ENCODE data around the gene PIP5K1A.
A peak's percentile ranks its signal among the peaks of the same experiment; 100 is the strongest.
"Not testable (repeated sequence)": the region's sequence is repeated elsewhere in the genome, so short reads cannot be mapped to it uniquely, and the experiment has no call there.

PIP5K1A gene

DNA sequence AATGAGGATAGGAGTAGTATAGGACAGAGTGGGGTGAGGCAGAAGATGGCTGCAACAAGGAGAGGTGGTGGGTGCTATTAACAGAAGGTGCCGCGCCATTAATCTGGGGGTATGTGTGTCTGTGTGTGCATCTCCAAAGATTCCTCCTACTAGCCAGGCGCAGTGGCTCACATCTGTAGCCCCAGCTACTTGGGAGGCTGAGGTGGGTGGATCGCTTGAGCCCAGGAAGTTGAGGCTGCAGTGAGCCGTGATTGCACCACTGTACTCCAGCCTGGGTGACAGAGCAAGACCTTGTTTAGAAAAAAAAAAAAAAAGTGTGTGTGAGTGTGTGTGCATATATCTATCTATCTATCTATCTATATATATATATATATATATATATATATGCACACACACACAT is 77.0 kb downstream of the PIP5K1A start:
- 90 to 93% methylated on average over 4 to 5 of the region's 5 CpGs for WGBS, 2 experiments

DNA sequence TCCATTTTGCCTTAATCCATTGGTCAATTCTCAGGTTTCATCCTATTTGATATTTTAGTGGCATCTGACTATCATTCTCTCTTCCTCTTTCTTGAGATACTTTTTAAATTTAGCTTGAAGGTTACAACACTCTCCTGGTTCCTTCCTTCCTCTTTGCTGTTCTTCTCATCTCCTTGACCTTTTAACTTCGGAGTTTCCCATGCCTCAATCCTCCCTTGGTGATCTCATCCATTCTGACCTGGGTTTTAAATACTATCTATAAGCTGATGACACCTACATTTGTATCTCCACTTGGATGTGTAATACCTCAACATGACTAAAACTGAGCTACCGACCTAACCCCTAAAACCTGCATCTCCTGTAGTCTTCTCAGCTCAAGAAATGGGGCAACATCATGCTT is 78.9 kb downstream of the PIP5K1A start:
- Histone ChIP-seq H3K27ac (ENCODE audit: insufficient read depth, low read depth, low read length, poor library complexity, severe bottlenecking) (no peak overlapping the region), H3K4me1 (ENCODE audit: control insufficient read depth, insufficient read depth, low read length) (no peaks in the 10 kb centered on the region), H3K27me3 (ENCODE audit: control insufficient read depth, insufficient read depth, low read length, poor library complexity, severe bottlenecking) (no peaks in the 10 kb centered on the region), H3K4me3 (ENCODE audit: insufficient read depth, low read depth, low read length) (no peak overlapping the region), H3K36me3 (ENCODE audit: control insufficient read depth, insufficient read depth, low read length) (no peaks in the 10 kb centered on the region), H3K9me3 (ENCODE audit: control insufficient read depth, low read length) (no peaks in the 10 kb centered on the region)
- 88 to 91% methylated on average over 2 of the region's 2 CpGs for WGBS, 2 experiments

More for the DNA sequence above, 77.0 kb downstream of the PIP5K1A start:
- H3K4me3 ChIP-seq (ENCODE audit: insufficient read depth, low read depth, low read length); H3K4me1 ChIP-seq (ENCODE audit: control insufficient read depth, insufficient read depth, low read length); H3K9me3 ChIP-seq (ENCODE audit: control insufficient read depth, low read length); H3K27me3 ChIP-seq (ENCODE audit: control insufficient read depth, insufficient read depth, low read length, poor library complexity, severe bottlenecking); H3K27ac ChIP-seq (ENCODE audit: insufficient read depth, low read depth, low read length, poor library complexity, severe bottlenecking); H3K36me3 ChIP-seq (ENCODE audit: control insufficient read depth, insufficient read depth, low read length): not testable (repeated sequence)

DNA sequence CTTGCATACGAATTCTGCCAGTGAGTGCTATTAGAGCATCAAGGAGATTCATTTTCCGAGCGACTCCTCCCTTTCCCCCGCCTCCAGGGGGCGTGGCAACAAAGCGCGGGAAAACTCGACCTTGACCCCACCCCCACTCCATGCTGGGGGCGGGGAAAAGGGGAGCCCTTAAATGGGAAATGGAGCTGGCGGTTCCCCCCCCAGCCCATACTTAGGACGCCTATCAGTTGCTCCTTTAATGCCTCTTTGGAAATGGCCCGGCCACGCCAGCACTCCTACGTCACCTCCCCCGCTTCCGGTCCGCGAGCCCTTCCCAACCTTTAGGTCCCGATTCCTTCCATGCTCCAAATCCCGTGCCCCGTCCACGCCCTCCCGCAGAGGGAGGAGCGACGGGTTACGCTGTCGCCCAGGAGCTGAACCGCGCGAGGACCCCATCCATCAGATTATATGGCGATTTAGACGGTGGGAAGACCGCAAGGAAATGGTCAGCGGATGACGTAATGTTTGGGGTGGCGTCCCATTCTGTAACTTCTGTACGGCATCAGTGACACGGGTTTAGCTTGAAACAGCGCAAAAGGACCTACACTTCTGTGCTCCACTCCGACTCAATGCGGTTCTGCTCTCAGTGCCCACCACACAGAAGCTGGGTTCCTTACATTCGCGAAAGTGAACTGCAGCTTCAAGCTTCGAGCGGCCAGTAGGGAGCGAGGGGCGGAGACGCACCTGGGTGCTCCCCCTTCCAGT is 83.0 kb downstream of the PIP5K1A start:
- no peaks in the 10 kb centered on the region for H3K9me3 ChIP-seq (ENCODE audit: control insufficient read depth, low read length)

DNA sequence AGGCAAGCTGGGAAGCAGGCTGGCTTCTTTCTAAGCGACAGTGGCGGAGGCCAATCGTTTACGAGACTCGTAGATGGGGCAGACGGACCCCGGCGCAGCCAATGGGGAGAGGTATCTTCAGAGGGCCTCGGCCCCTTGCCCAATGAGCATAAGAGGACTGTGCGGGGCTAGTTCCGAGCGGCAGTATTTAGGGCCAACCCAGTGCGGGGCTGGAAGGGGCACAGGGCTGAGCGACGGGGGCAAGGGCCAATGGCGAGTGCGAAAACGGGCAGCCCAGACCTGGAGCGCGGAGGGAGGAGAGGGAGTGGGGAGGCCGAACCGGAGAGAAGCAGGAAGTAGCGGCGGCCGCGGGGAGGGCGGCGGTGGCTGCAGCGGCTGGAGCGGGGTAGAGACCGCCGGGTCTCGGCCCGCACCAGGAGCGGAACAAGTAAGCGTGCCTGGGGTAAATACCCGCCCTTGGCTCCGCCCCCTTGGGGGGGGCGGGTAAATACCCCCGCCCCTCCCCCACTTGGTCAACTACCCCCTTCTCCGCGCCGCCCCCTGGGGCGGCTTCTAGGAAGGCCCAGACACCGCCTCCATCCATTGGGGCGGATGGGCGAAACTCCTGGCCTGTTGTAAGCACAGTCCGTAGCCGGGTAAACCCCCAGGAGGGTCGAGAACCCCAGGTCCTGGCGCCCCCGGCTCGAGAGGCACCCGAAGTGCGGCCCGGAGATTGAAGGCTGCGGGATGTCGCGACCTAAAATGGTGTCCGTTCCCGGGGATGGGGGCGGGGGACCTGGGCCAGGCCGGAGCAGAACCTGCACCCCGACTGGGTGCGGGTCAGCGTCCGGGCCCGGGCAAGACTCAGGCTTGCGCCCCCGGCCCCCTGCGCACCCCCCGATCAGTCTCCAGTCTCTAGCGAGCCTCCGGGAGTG is 83.9 kb downstream of the PIP5K1A start, which contains the start of gene ZNF687:
Gene ZNF687 (plus strand): TSS at position 331 of the 914 bp plus-strand sequence. CDS start 3,993 bp downstream, outside the sequence.
- H3K27me3 ChIP-seq (ENCODE audit: control insufficient read depth, insufficient read depth, low read length, poor library complexity, severe bottlenecking), result no peaks in the 10 kb centered on the region
- H3K27ac ChIP-seq (ENCODE audit: insufficient read depth, low read depth, low read length, poor library complexity, severe bottlenecking), result peak within 1 kb of the TSS; percentile 100
- H3K4me1 ChIP-seq (ENCODE audit: control insufficient read depth, insufficient read depth, low read length), result peaks cover 12% of the 10 kb centered on the region
- 0% methylated on average over 73 to 74 of the region's 74 CpGs for whole genome bisulfite sequencing, 2 experiments
- peak within 1 kb of the TSS; percentile 99 for H3K4me3 ChIP-seq (ENCODE audit: insufficient read depth, low read depth, low read length)
- peaks cover 9% of the 10 kb centered on the region for H3K36me3 ChIP-seq (ENCODE audit: control insufficient read depth, insufficient read depth, low read length)
- H3K9me3 ChIP-seq (ENCODE audit: control insufficient read depth, low read length), result no peaks in the 10 kb centered on the region

More for the DNA sequence above, 83.0 kb downstream of the PIP5K1A start:
- H3K27ac ChIP-seq (ENCODE audit: insufficient read depth, low read depth, low read length, poor library complexity, severe bottlenecking), result peak overlapping the region; percentile 100
- H3K4me3 ChIP-seq (ENCODE audit: insufficient read depth, low read depth, low read length), result peak overlapping the region; percentile 99
- peaks cover 12% of the 10 kb centered on the region for H3K4me1 ChIP-seq (ENCODE audit: control insufficient read depth, insufficient read depth, low read length)
- H3K36me3 ChIP-seq (ENCODE audit: control insufficient read depth, insufficient read depth, low read length), result peaks cover under 1% of the 10 kb centered on the region
- 0% methylated on average over 48 of the region's 48 CpGs for WGBS, 2 experiments
- H3K27me3 ChIP-seq (ENCODE audit: control insufficient read depth, insufficient read depth, low read length, poor library complexity, severe bottlenecking), result no peaks in the 10 kb centered on the region

DNA sequence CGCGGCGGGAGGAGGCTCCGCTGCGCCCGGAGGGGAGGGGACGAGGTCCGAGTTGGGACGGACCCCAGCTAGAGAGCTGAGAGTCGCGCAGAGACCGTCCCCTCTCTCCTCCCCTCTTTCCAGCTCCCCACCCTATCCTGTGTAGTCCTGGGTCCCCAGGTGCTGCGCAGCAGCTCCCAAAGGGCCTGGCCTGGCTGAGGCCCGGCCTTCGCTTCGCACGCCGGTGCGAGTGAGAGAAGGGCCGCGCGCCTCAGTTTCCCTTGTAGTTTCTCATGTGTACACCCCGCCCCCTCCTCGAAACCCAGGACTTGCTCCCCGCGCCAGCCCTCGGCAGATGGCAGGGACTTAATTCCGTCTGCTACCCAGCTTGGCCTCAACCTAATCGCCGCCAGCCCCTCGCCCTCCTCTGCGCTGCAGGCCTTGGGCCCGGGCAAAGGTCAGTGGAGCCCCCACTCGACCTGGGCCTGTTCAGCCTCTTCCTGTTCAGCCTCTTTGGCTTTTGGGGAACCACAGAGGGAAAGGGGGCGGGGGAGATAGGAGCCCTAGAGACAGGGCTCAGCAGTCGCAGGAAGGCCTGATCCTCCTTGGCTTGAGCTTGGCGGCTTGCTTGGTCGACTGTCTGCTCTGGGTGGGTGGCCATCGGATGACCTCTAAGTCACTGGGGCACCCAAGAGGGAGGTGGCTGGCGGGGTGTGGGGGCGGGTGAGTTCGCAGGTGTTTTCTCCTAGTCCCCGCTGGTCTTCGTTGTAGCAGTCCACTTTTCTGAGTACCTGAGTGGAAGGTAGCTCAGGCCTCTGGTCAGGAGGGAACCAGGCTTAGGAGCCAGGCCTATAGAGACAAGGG is 84.8 kb downstream of the PIP5K1A start:
- no peaks in the 10 kb centered on the region for H3K9me3 ChIP-seq (ENCODE audit: control insufficient read depth, low read length)
- WGBS, 2 experiments, result 13% methylated on average over 44 of the region's 44 CpGs
- H3K4me1 ChIP-seq (ENCODE audit: control insufficient read depth, insufficient read depth, low read length), result peaks cover 12% of the 10 kb centered on the region
- H3K36me3 ChIP-seq (ENCODE audit: control insufficient read depth, insufficient read depth, low read length), result peaks cover 18% of the 10 kb centered on the region
- peak overlapping the region; percentile 100 for H3K27ac ChIP-seq (ENCODE audit: insufficient read depth, low read depth, low read length, poor library complexity, severe bottlenecking)
- H3K4me3 ChIP-seq (ENCODE audit: insufficient read depth, low read depth, low read length), result peak overlapping the region; percentile 99
- no peaks in the 10 kb centered on the region for H3K27me3 ChIP-seq (ENCODE audit: control insufficient read depth, insufficient read depth, low read length, poor library complexity, severe bottlenecking)

DNA sequence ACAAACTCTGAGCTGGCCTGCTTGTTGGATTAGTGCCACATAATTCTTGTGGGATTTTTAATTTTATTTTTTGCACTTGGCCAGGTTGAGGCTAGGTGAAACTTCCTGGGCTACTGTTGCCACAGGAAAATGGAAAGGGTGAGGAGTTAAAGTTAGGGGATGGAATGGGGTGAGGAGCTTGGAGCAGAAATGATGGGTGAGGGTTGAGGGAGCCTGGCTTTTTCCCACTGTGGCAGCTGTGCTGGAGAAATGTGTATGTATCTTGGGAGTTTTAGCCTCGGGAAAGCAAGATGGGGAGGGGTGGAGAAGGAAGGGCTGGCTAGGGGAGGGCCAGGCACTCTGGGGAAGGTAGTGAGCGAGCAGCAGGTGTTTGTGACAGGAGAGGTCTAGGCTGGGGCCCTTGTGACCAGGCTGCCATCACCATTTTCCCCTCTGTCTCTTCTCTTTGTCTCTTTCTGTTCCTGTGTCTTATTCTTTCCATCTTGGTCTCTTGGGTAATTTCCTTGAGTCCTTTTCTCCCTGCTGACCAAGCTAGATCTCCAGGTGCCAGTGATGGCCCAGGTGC is 85.7 kb downstream of the PIP5K1A start:
- no peak overlapping the region for H3K27ac ChIP-seq (ENCODE audit: insufficient read depth, low read depth, low read length, poor library complexity, severe bottlenecking)
- WGBS, 2 experiments, result 82 to 86% methylated on average over 2 of the region's 2 CpGs
- no peaks in the 10 kb centered on the region for H3K9me3 ChIP-seq (ENCODE audit: control insufficient read depth, low read length)
- no peaks in the 10 kb centered on the region for H3K27me3 ChIP-seq (ENCODE audit: control insufficient read depth, insufficient read depth, low read length, poor library complexity, severe bottlenecking)
- peaks cover 12% of the 10 kb centered on the region for H3K4me1 ChIP-seq (ENCODE audit: control insufficient read depth, insufficient read depth, low read length)
- H3K36me3 ChIP-seq (ENCODE audit: control insufficient read depth, insufficient read depth, low read length), result peaks cover 27% of the 10 kb centered on the region
- H3K4me3 ChIP-seq (ENCODE audit: insufficient read depth, low read depth, low read length), result no peak overlapping the region

DNA sequence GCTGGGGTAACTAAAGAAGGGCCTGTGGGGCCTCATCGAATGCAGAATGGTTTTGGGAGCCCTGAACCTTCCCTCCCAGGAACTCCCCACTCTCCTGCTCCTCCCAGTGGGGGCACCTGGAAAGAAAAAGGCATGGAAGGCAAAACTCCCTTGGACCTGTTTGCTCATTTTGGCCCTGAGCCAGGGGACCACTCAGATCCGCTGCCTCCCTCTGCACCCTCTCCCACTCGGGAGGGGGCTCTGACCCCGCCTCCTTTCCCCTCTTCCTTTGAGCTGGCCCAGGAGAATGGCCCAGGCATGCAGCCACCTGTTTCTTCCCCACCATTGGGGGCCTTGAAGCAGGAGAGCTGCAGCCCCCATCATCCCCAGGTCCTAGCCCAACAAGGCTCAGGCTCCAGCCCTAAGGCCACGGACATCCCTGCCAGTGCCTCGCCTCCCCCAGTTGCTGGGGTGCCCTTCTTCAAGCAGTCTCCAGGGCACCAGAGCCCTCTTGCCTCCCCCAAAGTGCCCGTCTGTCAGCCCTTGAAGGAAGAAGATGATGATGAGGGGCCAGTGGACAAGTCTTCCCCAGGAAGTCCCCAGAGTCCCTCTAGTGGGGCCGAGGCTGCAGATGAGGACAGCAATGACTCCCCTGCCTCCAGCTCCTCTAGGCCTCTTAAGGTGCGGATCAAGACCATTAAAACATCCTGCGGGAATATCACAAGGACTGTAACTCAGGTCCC is 88.4 kb downstream of the PIP5K1A start:
- peaks cover 12% of the 10 kb centered on the region for H3K4me1 ChIP-seq (ENCODE audit: control insufficient read depth, insufficient read depth, low read length)
- H3K27ac ChIP-seq (ENCODE audit: insufficient read depth, low read depth, low read length, poor library complexity, severe bottlenecking), result no peak overlapping the region
- no peak overlapping the region for H3K4me3 ChIP-seq (ENCODE audit: insufficient read depth, low read depth, low read length)
- H3K9me3 ChIP-seq (ENCODE audit: control insufficient read depth, low read length), result no peaks in the 10 kb centered on the region
- peaks cover 45% of the 10 kb centered on the region for H3K36me3 ChIP-seq (ENCODE audit: control insufficient read depth, insufficient read depth, low read length)
- WGBS, 2 experiments, result 93% methylated on average over 10 of the region's 10 CpGs
- H3K27me3 ChIP-seq (ENCODE audit: control insufficient read depth, insufficient read depth, low read length, poor library complexity, severe bottlenecking), result no peaks in the 10 kb centered on the region

DNA sequence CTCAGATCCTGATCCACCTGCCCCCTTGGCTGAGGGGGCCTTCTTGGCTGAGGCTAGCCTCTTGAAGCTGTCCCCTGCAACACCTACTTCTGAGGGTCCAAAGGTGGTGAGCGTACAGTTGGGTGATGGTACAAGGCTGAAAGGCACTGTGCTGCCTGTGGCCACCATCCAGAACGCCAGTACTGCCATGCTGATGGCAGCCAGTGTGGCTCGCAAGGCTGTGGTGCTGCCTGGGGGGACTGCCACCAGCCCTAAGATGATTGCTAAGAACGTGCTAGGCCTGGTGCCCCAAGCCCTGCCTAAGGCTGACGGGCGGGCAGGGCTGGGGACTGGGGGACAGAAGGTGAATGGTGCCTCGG is 89.0 kb downstream of the PIP5K1A start:
- Histone ChIP-seq H3K4me3 (ENCODE audit: insufficient read depth, low read depth, low read length) (no peak overlapping the region), H3K9me3 (ENCODE audit: control insufficient read depth, low read length) (no peaks in the 10 kb centered on the region), H3K36me3 (ENCODE audit: control insufficient read depth, insufficient read depth, low read length) (peaks cover 45% of the 10 kb centered on the region), H3K4me1 (ENCODE audit: control insufficient read depth, insufficient read depth, low read length) (peaks cover 12% of the 10 kb centered on the region), H3K27ac (ENCODE audit: insufficient read depth, low read depth, low read length, poor library complexity, severe bottlenecking) (no peak overlapping the region), H3K27me3 (ENCODE audit: control insufficient read depth, insufficient read depth, low read length, poor library complexity, severe bottlenecking) (no peaks in the 10 kb centered on the region)
- WGBS, 2 experiments, result 95% methylated on average over 7 of the region's 7 CpGs

DNA sequence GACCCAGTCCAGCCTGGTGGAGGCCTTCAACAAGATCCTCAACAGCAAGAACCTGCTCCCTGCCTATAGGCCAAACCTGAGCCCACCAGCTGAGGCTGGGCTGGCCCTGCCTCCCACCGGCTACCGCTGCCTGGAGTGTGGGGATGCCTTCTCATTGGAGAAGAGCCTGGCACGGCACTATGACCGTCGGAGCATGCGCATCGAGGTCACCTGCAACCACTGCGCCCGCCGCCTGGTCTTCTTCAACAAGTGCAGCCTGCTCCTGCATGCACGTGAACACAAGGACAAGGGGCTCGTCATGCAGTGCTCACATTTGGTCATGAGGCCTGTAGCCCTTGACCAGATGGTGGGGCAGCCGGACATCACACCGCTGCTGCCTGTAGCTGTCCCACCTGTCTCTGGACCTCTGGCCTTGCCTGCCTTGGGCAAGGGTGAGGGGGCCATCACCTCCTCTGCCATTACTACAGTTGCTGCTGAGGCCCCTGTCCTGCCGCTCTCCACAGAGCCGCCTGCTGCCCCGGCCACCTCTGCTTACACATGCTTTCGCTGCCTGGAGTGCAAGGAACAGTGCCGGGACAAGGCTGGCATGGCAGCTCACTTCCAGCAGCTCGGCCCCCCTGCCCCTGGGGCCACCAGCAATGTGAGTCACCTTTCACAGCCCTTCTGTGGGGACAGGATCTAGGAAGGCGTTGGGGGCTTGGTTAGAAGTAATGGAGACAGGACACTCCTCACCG is 89.6 kb downstream of the PIP5K1A start:
- Histone ChIP-seq H3K27me3 (ENCODE audit: control insufficient read depth, insufficient read depth, low read length, poor library complexity, severe bottlenecking) (no peaks in the 10 kb centered on the region), H3K4me3 (ENCODE audit: insufficient read depth, low read depth, low read length) (no peak overlapping the region), H3K27ac (ENCODE audit: insufficient read depth, low read depth, low read length, poor library complexity, severe bottlenecking) (no peak overlapping the region), H3K4me1 (ENCODE audit: control insufficient read depth, insufficient read depth, low read length) (peaks cover 12% of the 10 kb centered on the region), H3K9me3 (ENCODE audit: control insufficient read depth, low read length) (no peaks in the 10 kb centered on the region), H3K36me3 (ENCODE audit: control insufficient read depth, insufficient read depth, low read length) (peaks cover 45% of the 10 kb centered on the region)
- 93 to 96% methylated on average over 22 of the region's 22 CpGs for WGBS, 2 experiments

Measured in ectodermal cell (in vitro differentiated cells).